HG03139 (cell line): ENCODE measurements around the gene KIAA0513.
A peak's percentile ranks its signal among the peaks of the same experiment; 100 is the strongest.

Source experiments
- ATAC-seq: cut with Tn5 transposase; IDR thresholded peaks from one replicate; pipeline ENCODE4 v1.9.1; 2021; ENCODE audit not compliant: unreplicated experiment

KIAA0513 gene

DNA sequence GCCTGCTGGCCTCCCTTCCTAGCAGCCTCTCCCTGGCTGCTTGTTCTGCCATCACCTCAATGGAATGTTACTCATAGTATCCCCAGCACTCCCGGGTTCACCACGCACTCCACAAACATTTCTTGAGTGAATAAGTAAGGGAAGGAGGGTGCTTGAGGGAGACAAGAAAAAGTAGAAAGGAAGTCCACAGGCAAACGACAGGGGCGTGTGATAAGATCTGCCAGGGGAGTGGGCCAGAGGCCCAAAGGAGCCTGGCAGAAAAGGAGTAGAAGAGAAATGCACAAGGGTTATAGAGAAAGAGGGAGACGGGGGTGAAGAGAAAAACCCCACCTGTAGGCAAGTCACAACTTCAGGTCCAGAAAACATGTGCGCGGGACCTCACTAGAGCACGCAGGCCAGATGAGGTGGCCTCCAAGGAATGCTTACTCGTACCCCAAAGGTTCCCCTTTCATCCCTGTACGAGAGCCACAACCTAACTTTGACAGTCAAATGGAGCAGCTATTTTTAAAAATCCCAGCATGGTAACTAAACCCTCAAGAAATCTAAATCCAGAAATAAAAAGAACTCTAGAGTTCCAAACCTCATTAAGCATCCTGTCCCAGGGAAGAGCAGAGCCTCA lies 22.9 kb upstream of the KIAA0513 start:
- ATAC-seq = no peak

GRCh38 chr16:85005285-85006069 lies 22.1 kb upstream of the KIAA0513 start:
- no peak for ATAC-seq

GRCh38 chr16:85006639-85007038 lies 21.0 kb upstream of the KIAA0513 start:
- ATAC-seq = no peak

GRCh38 chr16:85007496-85008214 lies 19.9 kb upstream of the KIAA0513 start:
- ATAC-seq = no peak

- ATAC-seq = no peak
Observed at GRCh38 chr16:85008271-85008670, 19.3 kb upstream of the KIAA0513 start.

DNA sequence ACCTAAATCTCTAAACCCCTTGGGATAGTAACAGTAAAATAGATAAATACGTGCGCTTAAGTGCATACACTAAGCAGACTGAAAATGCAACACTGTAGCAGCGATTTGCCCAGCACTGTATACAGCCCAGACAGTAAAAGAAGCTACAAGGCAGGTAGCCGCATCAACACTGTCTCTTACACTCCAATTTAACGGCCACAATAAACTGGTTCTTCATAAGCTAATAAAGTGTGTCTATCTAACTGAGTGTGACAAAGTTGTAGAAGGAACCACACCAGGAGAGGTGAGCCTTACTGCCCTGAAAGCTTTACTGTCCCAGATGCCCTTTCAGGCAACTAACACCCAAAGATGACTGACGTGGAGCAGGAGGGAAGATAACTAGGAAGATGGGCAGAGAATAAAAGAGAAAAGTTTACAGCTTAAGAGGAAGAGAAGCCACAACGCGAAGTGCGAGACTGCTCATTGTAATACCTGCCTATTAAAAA lies 17.1 kb upstream of the KIAA0513 start:
- ATAC-seq = no peak

DNA sequence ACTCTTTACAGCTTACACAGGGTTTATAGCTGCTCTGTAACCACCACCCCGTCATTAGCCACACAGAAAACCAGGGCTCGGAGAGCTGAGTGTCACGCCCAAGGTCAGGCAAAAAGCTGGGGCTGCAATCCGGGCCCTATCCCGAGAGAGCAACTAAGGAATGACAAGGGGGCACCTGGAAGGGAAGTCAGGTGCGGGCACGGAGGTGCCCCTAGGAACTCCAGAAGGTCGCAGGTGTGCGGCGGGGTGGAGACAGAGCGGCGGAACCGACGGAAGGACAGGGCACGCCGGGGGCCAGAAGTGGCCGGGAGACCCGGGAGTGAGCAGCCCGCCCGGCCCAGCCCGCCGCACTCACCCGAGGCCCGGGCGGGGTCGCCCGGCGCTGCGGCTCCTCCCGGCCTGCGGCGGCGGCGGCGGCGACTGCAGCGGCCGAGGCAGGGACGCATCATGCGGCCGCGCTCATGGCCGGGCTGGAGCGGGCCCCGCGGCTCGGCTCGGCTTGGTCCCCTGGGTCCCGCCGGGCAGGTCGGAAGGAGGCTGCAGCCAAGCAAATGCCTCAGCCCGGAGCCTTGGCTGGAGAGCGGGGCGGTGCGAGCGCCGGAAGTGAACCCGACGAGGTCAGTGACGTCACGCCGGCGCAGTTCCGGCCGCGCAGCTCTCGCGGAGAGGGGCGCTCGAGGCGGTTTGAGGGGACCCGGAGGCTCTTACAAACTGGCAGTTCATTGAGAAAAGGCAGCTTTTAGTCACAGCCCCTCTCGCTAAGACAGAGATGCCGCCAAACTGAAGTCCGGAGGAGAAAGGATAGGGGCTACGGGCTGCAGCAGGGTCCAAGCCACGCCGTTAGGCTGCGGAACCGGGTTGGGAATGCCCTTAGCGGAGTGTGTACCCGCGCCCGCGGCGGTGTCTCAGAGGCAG lies 16.4 kb upstream of the KIAA0513 start, which contains the start of gene ZDHHC7:
TSS of gene ZDHHC7 (minus strand) at position 605 of the 915 bp plus-strand sequence. CDS start 20,917 bp downstream, outside the sequence.
- peak; percentile 88 for ATAC-seq

GRCh38 chr16:85011846-85012284 lies 15.7 kb upstream of the KIAA0513 start:
- ATAC-seq = no peak

GRCh38 chr16:85014311-85014710 lies 13.3 kb upstream of the KIAA0513 start:
- ATAC-seq = no peak

DNA sequence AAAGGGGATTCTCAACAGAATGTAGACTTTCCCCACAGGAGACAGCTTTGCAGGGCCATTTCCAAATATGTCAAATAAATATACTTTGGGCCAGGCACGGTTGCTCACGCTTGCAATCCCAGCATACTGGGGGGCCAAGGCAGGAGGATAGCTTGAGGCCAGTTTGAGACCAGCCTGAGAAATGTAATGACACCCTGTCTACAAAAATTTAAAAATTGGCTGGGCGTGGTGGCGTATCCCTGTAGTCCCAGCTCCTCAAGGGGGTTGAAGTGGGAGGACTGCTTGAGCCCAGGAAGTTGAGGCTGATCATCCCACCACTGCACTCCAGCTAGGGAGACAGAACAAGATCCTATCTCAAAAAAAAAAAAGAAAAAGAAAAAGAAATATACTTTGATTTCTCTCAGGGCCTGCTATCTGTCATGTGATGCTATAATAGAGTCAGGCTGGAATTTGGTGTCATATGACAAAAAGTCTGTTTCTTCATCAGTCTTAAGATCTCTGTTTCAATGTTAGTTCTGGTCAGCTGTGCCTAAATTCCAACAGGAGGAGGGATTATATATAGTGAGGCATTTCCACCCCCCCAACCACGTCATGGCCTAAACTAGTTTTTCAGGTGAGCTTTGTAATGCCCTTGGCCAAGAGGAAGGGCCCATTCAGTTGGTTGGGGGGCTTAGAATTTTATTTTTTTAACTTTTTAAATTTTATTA lies 12.0 kb upstream of the KIAA0513 start:
- no peak for ATAC-seq

DNA sequence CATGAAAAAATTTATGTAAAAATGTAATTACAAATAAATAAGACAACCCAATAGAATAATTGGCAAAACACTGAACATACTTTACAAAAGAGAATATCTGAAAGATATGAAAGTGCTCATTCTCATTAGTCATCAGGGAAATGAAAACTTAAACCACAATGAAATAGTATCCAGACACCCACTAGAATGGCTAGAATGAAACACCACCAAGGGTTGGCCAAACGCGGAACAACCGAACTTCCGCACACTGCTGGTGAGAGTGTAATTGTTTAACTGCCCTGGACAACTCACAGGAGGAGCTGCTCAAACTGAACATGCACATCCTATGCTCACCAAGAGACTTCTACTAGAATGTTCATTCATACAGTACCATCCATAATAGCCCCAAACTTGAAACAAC lies 10.4 kb upstream of the KIAA0513 start:
- ATAC-seq = no peak

DNA sequence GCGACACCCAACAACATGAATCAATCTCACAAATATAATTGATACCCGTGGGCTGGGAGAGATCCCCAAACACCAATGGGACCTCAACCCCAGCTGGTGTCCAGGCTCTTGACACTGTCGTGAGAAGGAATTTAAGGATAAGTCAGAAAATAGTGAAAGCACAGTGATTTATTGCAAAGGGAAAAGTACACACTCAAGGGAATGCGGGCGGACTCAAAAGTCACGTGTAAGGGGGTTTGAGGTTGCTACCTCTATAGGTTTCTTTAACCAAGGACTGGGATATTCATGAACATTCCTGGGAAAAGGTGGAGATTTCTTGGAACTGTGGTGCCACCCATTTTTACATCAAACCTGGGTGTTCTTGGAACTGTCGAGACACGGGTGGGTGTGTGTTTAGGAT lies 10.0 kb upstream of the KIAA0513 start:
- no peak for ATAC-seq

- no peak for ATAC-seq
Observed at GRCh38 chr16:85018529-85019236, 8.9 kb upstream of the KIAA0513 start.

GRCh38 chr16:85019659-85020245 lies 7.8 kb upstream of the KIAA0513 start:
- ATAC-seq = no peak

DNA sequence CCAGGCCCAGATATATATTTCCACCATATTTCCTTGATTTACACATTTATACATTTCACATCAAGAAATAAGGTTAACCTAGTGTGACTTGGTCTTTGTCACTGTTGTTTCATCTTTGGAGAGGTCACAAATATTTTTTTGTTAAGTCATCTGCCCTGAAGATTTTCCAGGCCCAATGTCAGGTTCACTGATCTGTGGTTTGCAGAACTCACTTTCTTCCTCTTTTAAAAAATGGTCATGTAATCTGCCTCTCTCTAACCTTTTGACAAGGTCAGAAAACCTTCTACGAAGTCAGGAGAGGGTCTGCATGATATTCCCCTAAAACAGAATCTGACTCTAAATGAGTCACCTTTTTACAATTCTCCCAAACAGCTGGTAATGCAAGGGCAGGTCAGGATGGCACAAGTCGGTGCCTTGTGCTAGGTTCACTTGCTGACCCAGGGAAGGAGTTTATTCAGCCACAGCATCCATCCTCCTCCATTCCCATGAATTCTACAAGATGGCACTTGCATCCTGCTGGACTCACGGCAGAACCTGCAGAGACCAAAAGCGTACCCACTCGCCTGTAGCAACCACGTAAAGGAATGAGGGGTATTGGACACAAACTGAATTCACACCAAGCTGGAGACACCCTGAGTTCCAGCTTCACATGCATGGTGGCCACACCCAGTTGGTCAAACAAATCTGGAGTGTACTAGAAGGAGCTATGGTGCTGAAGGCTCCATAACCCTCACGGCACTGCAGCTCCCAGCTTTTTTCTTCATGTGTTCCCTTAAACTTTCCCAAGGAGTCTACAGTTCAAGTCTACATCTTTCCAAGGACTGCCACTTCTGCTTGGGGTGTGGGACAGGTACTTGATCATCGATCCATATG lies 1.6 kb upstream of the KIAA0513 start:
- no peak for ATAC-seq

DNA sequence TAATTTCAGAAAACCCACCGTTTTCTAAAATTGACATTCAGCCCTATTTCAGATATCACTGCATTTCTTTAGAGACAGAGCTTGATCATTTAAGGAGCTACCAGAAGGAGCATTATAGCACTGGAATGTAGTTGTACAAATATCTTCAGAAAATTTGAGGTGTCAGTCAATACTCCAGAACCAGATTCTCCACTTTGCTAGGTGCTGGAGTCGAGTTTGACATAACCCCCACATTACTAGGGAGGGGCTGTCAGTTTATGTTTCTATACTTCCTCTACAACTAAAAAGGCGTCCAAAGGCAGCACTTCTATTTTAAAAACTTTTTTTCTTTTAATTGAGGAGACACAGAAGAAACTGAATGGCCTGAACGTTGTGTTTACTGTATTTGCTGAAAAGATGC lies 892 bp upstream of the KIAA0513 start:
- ATAC-seq = no peak

- ATAC-seq = peak; percentile 20
Observed at GRCh38 chr16:85027958-85028684, 526 bp downstream of the KIAA0513 start.
